Activated naive CD4-positive, alpha-beta T cell treated with anti-CD3 and anti-CD28 coated beads for 36 hours (primary cell): ENCODE data around the gene DSE. TPM values are rescaled to one million over a fixed set of nuclear protein-coding genes. Genes with fewer than 3 reads are reported as not detected.
"Not testable (repeated sequence)": the region's sequence is repeated elsewhere in the genome, so short reads cannot be mapped to it uniquely, and the experiment has no call there.

Source experiments
- CTCF ChIA-PET: fragments of 350-600 bp; sonication (Branson Sonifier 250); formaldehyde crosslinking; loops from one replicate; lab custom pipeline; 2021; ENCODE audit warnings: antibody characterized with exemption; lab: Charles Lee
- DNase-seq: peaks from one replicate; pipeline ENCODE4 v3.0.0-alpha.2; 2020
- H3K27ac Mint-ChIP-seq: one replicate; pipeline ENCODE4 v1.8.0; 2021; ENCODE audit warnings: mild to moderate bottlenecking, mixed read lengths
- H3K27me3 Mint-ChIP-seq: one replicate; pipeline ENCODE4 v1.8.0; 2021; ENCODE audit warnings: low read depth, mixed read lengths
- H3K36me3 Mint-ChIP-seq: one replicate; pipeline ENCODE4 v1.8.0; 2021; ENCODE audit warnings: low read depth, mixed read lengths
- H3K4me1 Mint-ChIP-seq: one replicate; pipeline ENCODE4 v1.8.0; 2021; ENCODE audit warnings: low read depth, mixed read lengths
- H3K4me3 Mint-ChIP-seq: one replicate; pipeline ENCODE4 v1.8.0; 2021; ENCODE audit warnings: mild to moderate bottlenecking, moderate library complexity, mixed read lengths
- H3K9me3 Mint-ChIP-seq: one replicate; pipeline ENCODE4 v1.8.0; 2021; ENCODE audit warnings: mixed read lengths
- intact Hi-C: fragments of 100-400 bp; cut with micrococcal nuclease; formaldehyde crosslinking; loops from one replicate; pipeline ENCODE4 v1.15.1; 2023
- total RNA-seq, 2 experiments: library from RNA; stranded (reverse); gene quantifications; one replicate each; pipeline ENCODE4 v1.2.3, GENCODE V29; 2021

The DSE gene
- 1 to 10 TPM; 2.1 to 3.2 TPM for total RNA-seq

DNA sequence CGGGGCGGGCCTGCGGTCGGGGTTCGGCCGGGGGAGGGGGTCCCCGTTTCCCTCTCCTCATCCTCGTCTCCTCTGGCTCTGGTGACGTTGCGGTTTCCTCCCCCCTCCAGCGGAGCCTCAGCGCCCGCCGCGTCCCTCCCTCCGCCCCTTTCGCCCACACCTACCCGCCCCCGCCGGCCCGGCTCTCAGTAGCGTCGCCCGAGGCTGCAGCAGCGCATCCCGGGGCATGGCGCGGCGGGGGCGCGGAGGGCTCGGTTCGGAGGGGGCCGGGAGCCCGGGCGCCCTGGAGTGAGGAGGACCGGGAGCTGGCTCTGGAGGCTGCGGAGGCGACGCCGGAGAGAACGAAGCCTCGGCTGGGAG, at the start of gene DSE:
TSS of gene DSE (plus strand) at position 188 of the 360 bp plus-strand sequence. CDS start 28,304 bp downstream, outside the sequence.
- peak; percentile 66 for DNase-seq
- Mint-ChIP-seq H3K4me1 (peaks cover 8% of the 10 kb centered on the region), H3K27ac (no peak within 1 kb of the TSS), H3K9me3 (no peaks in the 10 kb centered on the region), H3K36me3 (no peaks in the 10 kb centered on the region), H3K27me3 (peaks cover 20% of the 10 kb centered on the region), H3K4me3 (peak within 1 kb of the TSS; percentile 71)
- CTCF ChIA-PET = interaction anchor here (1.3 kb wide), 2 partner anchors 83 to 200 kb away, joined by 3 to 5 read pairs; no protein-coding TSS in a partner anchor
- intact Hi-C loops = loop anchor here (1.0 to 10.0 kb wide), 7 partner anchors 90 to 356 kb away; partner anchors contain the start of genes CALHM6, NT5DC1 and RWDD1

DNA sequence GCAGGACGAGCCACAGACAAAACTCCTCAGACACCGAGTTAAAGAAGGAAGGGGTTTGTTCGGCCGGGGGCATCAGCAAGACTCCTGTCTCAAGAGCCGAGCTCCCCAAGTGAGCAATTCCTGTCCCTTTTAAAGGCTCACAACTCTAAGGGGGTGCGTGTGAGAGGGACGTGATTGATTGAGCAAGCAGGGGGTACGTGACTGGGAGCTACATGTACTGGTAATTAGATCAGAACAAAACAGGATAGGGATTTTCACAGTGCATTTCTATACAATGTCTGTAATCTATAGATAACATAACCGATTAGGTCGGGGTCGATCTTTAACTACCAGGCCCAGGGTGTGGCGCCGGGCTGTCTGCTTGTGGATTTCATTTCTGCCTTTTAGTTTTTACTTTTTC, 48.8 kb upstream of the DSE start:
- H3K27ac Mint-ChIP-seq, H3K4me1 Mint-ChIP-seq, DNase-seq, intact Hi-C loops, H3K9me3 Mint-ChIP-seq, CTCF ChIA-PET, H3K36me3 Mint-ChIP-seq, H3K4me3 Mint-ChIP-seq, H3K27me3 Mint-ChIP-seq: not testable (repeated sequence)

DNA sequence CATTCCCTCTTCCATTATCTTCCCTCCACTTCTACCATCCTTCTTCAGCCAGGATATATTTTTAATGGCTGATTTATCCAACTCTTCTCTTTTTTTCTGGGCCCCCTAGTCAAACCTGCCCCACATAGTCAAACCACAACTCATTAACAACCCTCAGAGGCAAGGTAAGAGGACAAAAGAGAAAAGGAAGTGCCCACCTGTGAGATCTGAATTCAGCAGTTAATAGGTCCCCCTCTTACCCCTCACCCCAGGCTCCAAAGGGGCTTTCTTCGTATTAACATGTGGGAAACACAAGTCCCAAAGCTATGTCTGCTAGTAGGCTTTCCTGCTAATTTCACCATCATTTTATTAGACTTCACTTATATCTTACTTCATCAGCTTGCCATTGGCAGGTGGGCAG, 46.9 kb upstream of the DSE start:
- intact Hi-C loops = no loop called here
- Mint-ChIP-seq H3K4me3 (no peak overlapping the region), H3K4me1 (no peaks in the 10 kb centered on the region), H3K9me3 (no peaks in the 10 kb centered on the region), H3K27me3 (no peaks in the 10 kb centered on the region), H3K27ac (no peak overlapping the region), H3K36me3 (no peaks in the 10 kb centered on the region)
- CTCF ChIA-PET = interaction anchor here (0.8 kb wide), 1 partner anchor 36 kb away, joined by 3 read pairs; no protein-coding TSS in a partner anchor
- DNase-seq = no peak

DNA sequence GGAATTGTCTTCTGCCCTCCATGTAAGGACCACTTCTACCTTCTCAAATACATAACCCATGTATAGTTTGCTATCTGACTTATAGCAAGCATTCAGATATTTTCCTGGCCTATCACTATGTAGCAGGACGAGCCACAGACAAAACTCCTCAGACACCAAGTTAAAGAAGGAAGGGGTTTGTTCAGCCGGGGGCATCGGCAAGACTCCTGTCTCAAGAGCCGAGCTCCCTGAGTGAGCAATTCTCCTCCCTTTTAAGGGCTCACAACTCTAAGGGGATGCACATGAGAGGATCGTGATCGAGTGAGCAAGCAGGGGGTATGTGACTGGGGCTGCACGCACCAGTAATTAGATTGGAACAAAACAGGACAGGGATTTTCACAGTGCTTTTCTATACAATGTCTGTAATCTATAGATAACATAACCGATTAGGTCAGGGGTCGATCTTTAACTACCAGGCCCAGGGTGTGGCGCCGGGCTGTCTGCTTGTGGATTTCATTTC, 45.1 kb upstream of the DSE start:
- H3K4me3 Mint-ChIP-seq, CTCF ChIA-PET, DNase-seq, intact Hi-C loops, H3K27me3 Mint-ChIP-seq, H3K9me3 Mint-ChIP-seq, H3K4me1 Mint-ChIP-seq, H3K36me3 Mint-ChIP-seq, H3K27ac Mint-ChIP-seq: not testable (repeated sequence)

GRCh38 chr6:116326181-116326671, 44.5 kb upstream of the DSE start:
- intact Hi-C loops = no loop called here
- DNase-seq = no peak
- Mint-ChIP-seq H3K27ac (no peak overlapping the region), H3K36me3 (no peaks in the 10 kb centered on the region), H3K4me3 (no peak overlapping the region), H3K9me3 (no peaks in the 10 kb centered on the region), H3K27me3 (no peaks in the 10 kb centered on the region), H3K4me1 (no peaks in the 10 kb centered on the region)
- CTCF ChIA-PET = no interaction called here

GRCh38 chr6:116326996-116327395, 43.8 kb upstream of the DSE start:
- H3K36me3 Mint-ChIP-seq = no peaks in the 10 kb centered on the region
- no peak overlapping the region for H3K27ac Mint-ChIP-seq
- DNase-seq = no peak
- no peaks in the 10 kb centered on the region for H3K9me3 Mint-ChIP-seq
- intact Hi-C loops = no loop called here
- no peaks in the 10 kb centered on the region for H3K4me1 Mint-ChIP-seq
- H3K27me3 Mint-ChIP-seq = no peaks in the 10 kb centered on the region
- H3K4me3 Mint-ChIP-seq = no peak overlapping the region
- CTCF ChIA-PET = no interaction called here

GRCh38 chr6:116327803-116328527, 42.8 kb upstream of the DSE start:
- no peak overlapping the region for H3K27ac Mint-ChIP-seq
- no peaks in the 10 kb centered on the region for H3K27me3 Mint-ChIP-seq
- H3K4me1 Mint-ChIP-seq = no peaks in the 10 kb centered on the region
- H3K9me3 Mint-ChIP-seq = peaks cover under 1% of the 10 kb centered on the region
- H3K4me3 Mint-ChIP-seq = no peak overlapping the region
- CTCF ChIA-PET = no interaction called here
- no peaks in the 10 kb centered on the region for H3K36me3 Mint-ChIP-seq
- DNase-seq = no peak
- intact Hi-C loops = no loop called here

DNA sequence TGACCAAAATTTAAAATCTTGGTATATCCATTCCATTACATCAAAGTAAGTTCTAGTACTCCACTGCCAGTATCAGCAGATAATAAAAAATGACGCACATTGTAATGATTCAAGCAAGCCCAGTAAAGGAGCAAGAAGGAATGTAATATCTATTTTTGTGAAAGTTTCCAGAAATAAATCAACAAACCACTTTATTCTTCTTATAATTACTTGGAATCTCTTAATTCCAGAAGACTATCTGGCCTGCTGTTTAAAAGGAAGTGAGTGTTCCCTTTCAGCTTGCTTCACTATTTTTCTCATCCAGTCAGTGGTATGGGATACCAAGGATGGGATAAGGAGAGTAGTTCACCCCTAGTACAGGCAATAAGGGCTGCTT, 42.2 kb upstream of the DSE start:
- CTCF ChIA-PET = no interaction called here
- intact Hi-C loops = no loop called here
- Mint-ChIP-seq H3K4me1 (no peaks in the 10 kb centered on the region), H3K27me3 (no peaks in the 10 kb centered on the region), H3K4me3 (no peak overlapping the region), H3K36me3 (no peaks in the 10 kb centered on the region), H3K27ac (no peak overlapping the region), H3K9me3 (peaks cover 4% of the 10 kb centered on the region)
- DNase-seq = no peak

- CTCF ChIA-PET = no interaction called here
- Mint-ChIP-seq H3K27me3 (no peaks in the 10 kb centered on the region), H3K4me1 (no peaks in the 10 kb centered on the region), H3K36me3 (no peaks in the 10 kb centered on the region), H3K9me3 (peaks cover 4% of the 10 kb centered on the region), H3K4me3 (no peak overlapping the region), H3K27ac (no peak overlapping the region)
- intact Hi-C loops = no loop called here
- no peak for DNase-seq
Measured at GRCh38 chr6:116329156-116329555, 41.6 kb upstream of the DSE start.

DNA sequence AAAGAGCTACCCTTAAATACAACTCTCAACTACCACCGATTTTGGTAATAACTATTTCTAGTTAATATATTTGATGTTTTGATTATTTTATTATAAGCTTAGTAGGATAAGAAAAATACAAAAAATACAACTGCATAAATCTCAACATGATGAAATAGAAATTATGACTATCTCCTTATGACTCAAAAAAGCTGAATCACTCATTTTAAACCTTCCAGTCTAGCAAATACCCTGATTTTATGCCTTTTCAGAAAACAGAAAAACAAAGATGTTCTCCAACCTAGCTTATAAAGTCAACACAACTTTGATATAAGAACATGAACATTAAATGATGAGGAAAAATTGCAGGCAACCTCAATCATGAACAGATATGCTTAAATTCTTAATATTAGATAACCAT, 40.2 kb upstream of the DSE start:
- intact Hi-C loops = no loop called here
- Mint-ChIP-seq H3K4me1 (no peaks in the 10 kb centered on the region), H3K4me3 (no peak overlapping the region), H3K27me3 (no peaks in the 10 kb centered on the region), H3K27ac (no peak overlapping the region), H3K9me3 (peaks cover 10% of the 10 kb centered on the region), H3K36me3 (no peaks in the 10 kb centered on the region)
- CTCF ChIA-PET = interaction anchor here (0.6 to 0.8 kb wide), 2 partner anchors 37 to 1874 kb away, joined by 3 read pairs; no protein-coding TSS in a partner anchor
- no peak for DNase-seq

- Mint-ChIP-seq H3K27me3 (no peaks in the 10 kb centered on the region), H3K36me3 (no peaks in the 10 kb centered on the region), H3K9me3 (peaks cover 10% of the 10 kb centered on the region), H3K27ac (no peak overlapping the region), H3K4me1 (no peaks in the 10 kb centered on the region), H3K4me3 (no peak overlapping the region)
- intact Hi-C loops = no loop called here
- CTCF ChIA-PET = no interaction called here
- DNase-seq = no peak
Measured at GRCh38 chr6:116332096-116332495, 38.7 kb upstream of the DSE start.

- H3K4me3 Mint-ChIP-seq, H3K36me3 Mint-ChIP-seq, H3K9me3 Mint-ChIP-seq, DNase-seq, CTCF ChIA-PET, H3K27ac Mint-ChIP-seq, intact Hi-C loops, H3K4me1 Mint-ChIP-seq, H3K27me3 Mint-ChIP-seq: not testable (repeated sequence)
Measured at GRCh38 chr6:116334638-116335409, 35.9 kb upstream of the DSE start.
